Activated CD4-positive, alpha-beta T cell treated with anti-CD3 and anti-CD28 coated beads, Interleukin-2, amount 50 U/mL, for 1 hour (primary cell): Measurements from ENCODE around the gene SMC2.

ENCODE experiments used
- DNase-seq: peaks from one replicate; pipeline ENCODE4 v3.0.0-alpha.2; 2020

The SMC2 gene

GRCh38 chr9:104107799-104108198, 13.7 kb downstream of the SMC2 start:
- no peak for DNase-seq

- DNase-seq: no peak
Measured at GRCh38 chr9:104108315-104108714, 14.2 kb downstream of the SMC2 start.

- DNase-seq: no peak
Measured at GRCh38 chr9:104110509-104110908, 16.4 kb downstream of the SMC2 start.

- DNase-seq: no peak
Measured at GRCh38 chr9:104118916-104119315, 24.8 kb downstream of the SMC2 start.

- DNase-seq: no peak
Measured at GRCh38 chr9:104121022-104121421, 26.9 kb downstream of the SMC2 start.

GRCh38 chr9:104138243-104138868, 44.2 kb downstream of the SMC2 start:
- no peak for DNase-seq

GRCh38 chr9:104142799-104143549, 48.9 kb downstream of the SMC2 start:
- DNase-seq: no peak

GRCh38 chr9:104143550-104143910, 49.4 kb downstream of the SMC2 start:
- no peak for DNase-seq

GRCh38 chr9:104144336-104144735, 50.2 kb downstream of the SMC2 start:
- no peak for DNase-seq

- DNase-seq: no peak
Measured at GRCh38 chr9:104173067-104173466, 79.0 kb downstream of the SMC2 start.

GRCh38 chr9:104177003-104177611, 83.0 kb downstream of the SMC2 start:
- no peak for DNase-seq

- DNase-seq: no peak
Measured at GRCh38 chr9:104177676-104178075, 83.6 kb downstream of the SMC2 start.
